Measurements from ENCODE around the gene RSPO1. TPM values are rescaled to one million over a fixed set of nuclear protein-coding genes. Genes with fewer than 3 reads are reported as not detected.

The RSPO1 gene
- total and polyA plus RNA-seq, 2 of the 13 experiments (the other 11 are each of a cell fraction or from before 2014, with no cell fraction given), result not detected

- TF ChIP-seq, protein P1, sequence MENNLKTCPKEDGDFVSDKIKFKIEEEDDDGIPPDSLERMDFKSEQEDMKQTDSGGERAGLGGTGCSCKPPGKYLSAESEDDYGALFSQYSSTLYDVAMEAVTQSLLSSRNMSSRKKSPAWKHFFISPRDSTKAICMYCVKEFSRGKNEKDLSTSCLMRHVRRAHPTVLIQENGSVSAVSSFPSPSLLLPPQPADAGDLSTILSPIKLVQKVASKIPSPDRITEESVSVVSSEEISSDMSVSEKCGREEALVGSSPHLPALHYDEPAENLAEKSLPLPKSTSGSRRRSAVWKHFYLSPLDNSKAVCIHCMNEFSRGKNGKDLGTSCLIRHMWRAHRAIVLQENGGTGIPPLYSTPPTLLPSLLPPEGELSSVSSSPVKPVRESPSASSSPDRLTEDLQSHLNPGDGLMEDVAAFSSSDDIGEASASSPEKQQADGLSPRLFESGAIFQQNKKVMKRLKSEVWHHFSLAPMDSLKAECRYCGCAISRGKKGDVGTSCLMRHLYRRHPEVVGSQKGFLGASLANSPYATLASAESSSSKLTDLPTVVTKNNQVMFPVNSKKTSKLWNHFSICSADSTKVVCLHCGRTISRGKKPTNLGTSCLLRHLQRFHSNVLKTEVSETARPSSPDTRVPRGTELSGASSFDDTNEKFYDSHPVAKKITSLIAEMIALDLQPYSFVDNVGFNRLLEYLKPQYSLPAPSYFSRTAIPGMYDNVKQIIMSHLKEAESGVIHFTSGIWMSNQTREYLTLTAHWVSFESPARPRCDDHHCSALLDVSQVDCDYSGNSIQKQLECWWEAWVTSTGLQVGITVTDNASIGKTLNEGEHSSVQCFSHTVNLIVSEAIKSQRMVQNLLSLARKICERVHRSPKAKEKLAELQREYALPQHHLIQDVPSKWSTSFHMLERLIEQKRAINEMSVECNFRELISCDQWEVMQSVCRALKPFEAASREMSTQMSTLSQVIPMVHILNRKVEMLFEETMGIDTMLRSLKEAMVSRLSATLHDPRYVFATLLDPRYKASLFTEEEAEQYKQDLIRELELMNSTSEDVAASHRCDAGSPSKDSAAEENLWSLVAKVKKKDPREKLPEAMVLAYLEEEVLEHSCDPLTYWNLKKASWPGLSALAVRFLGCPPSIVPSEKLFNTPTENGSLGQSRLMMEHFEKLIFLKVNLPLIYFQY (CRISPR knock-in tag; IDR thresholded peaks at IDR 0.05; ENCODE audit: borderline replicate concordance), result no peak
- TF ChIP-seq ZNF205 (CRISPR knock-in tag; IDR thresholded peaks at IDR 0.05), result no peak
- TF ChIP-seq BRCA1 (CRISPR knock-in tag; IDR thresholded peaks at IDR 0.05), result no peak
- no peak for TF ChIP-seq DNMT1 (CRISPR knock-in tag; IDR thresholded peaks at IDR 0.05)
- no peak for TF ChIP-seq SYNCRIP (IDR thresholded peaks at IDR 0.05; ENCODE audit: insufficient read depth, low read depth, low read length)
- no peak for TF ChIP-seq ATAD3A (CRISPR knock-in tag; IDR thresholded peaks at IDR 0.05)
- no peak for TF ChIP-seq ARID5B (CRISPR knock-in tag; IDR thresholded peaks at IDR 0.05)
- TF ChIP-seq SALL2 (CRISPR knock-in tag; IDR thresholded peaks at IDR 0.05), result peak; percentile 86; the same call in 1 of the 2 replicates
- no peak for TF ChIP-seq PCBP1 (IDR thresholded peaks at IDR 0.05; ENCODE audit: borderline replicate concordance, low read depth, low read length)
- no peak for TF ChIP-seq SMARCE1 (IDR thresholded peaks at IDR 0.05; ENCODE audit: borderline replicate concordance)
- TF ChIP-seq STAT5B (CRISPR knock-in tag; IDR thresholded peaks at IDR 0.05), result no peak
- no peak for TF ChIP-seq ZNF180 (CRISPR knock-in tag; IDR thresholded peaks at IDR 0.05; ENCODE audit: borderline replicate concordance, low read depth)
- TF ChIP-seq, protein P2, sequence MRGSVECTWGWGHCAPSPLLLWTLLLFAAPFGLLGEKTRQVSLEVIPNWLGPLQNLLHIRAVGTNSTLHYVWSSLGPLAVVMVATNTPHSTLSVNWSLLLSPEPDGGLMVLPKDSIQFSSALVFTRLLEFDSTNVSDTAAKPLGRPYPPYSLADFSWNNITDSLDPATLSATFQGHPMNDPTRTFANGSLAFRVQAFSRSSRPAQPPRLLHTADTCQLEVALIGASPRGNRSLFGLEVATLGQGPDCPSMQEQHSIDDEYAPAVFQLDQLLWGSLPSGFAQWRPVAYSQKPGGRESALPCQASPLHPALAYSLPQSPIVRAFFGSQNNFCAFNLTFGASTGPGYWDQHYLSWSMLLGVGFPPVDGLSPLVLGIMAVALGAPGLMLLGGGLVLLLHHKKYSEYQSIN (CRISPR knock-in tag; IDR thresholded peaks at IDR 0.05; ENCODE audit: borderline replicate concordance), result no peak
- TF ChIP-seq DRAP1 (CRISPR knock-in tag; IDR thresholded peaks at IDR 0.05), result peak; percentile 52
- TF ChIP-seq YEATS2 (CRISPR knock-in tag; IDR thresholded peaks at IDR 0.05; ENCODE audit: borderline replicate concordance), result peak; percentile 81; the same call in 1 of the 2 replicates
- TF ChIP-seq, protein P3, sequence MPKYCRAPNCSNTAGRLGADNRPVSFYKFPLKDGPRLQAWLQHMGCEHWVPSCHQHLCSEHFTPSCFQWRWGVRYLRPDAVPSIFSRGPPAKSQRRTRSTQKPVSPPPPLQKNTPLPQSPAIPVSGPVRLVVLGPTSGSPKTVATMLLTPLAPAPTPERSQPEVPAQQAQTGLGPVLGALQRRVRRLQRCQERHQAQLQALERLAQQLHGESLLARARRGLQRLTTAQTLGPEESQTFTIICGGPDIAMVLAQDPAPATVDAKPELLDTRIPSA (CRISPR knock-in tag; IDR thresholded peaks at IDR 0.05; ENCODE audit: borderline replicate concordance), result no peak
- peak in 1 of 2 experiments; percentile 43; a peak in 1 of 4 replicates for TF ChIP-seq EP300 (IDR thresholded peaks at IDR 0.05; ENCODE audit: low read depth in 2 of 2, low read length in 2 of 2)
- peak; percentile 25; the same call in 1 of the 2 replicates for TF ChIP-seq EP300 (CRISPR knock-in tag; IDR thresholded peaks at IDR 0.05; ENCODE audit: borderline replicate concordance)
Measured at GRCh38 chr1:37595440-37596181, 39.1 kb downstream of the RSPO1 start, which contains the start of gene GNL2 (continued).
